Measurements from ENCODE around the gene ABLIM1. TPM values are rescaled to one million over a fixed set of nuclear protein-coding genes. Genes with fewer than 3 reads are reported as not detected.

ABLIM1 gene
- total and polyA plus RNA-seq, 2 of the 13 experiments (the other 11 are each of a cell fraction or from before 2014, with no cell fraction given) = 59.4 to 92.7 TPM

GRCh38 chr10:114539623-114540022 is 118.5 kb downstream of the ABLIM1 start (continued):
- TF ChIP-seq DRAP1 (CRISPR knock-in tag; IDR thresholded peaks at IDR 0.05) (no peak), ZKSCAN5 (CRISPR knock-in tag; IDR thresholded peaks at IDR 0.05) (no peak), NR2C2 (CRISPR knock-in tag; IDR thresholded peaks at IDR 0.05; ENCODE audit: borderline replicate concordance) (no peak), PREB (CRISPR knock-in tag; IDR thresholded peaks at IDR 0.05) (no peak), NR1H2 (CRISPR knock-in tag; IDR thresholded peaks at IDR 0.05; ENCODE audit: borderline replicate concordance, low read depth) (no peak), ZNF337 (CRISPR knock-in tag; IDR thresholded peaks at IDR 0.05; ENCODE audit: borderline replicate concordance, low read depth) (no peak), U2AF2 (IDR thresholded peaks at IDR 0.05; ENCODE audit: low read depth, low read length) (no peak), ZNF550 (CRISPR knock-in tag; IDR thresholded peaks at IDR 0.05; ENCODE audit: borderline replicate concordance) (no peak), ZFX (CRISPR knock-in tag; IDR thresholded peaks at IDR 0.05; ENCODE audit: low read depth) (no peak), ZNF224 (CRISPR knock-in tag; IDR thresholded peaks at IDR 0.05) (no peak)

GRCh38 chr10:114538181-114538906 is 119.7 kb downstream of the ABLIM1 start:
- BruUV-seq (replicated peaks) = no TSS peak
- CTCF ChIA-PET (ENCODE audit: low intra/inter-chr PET ratio, low total read pairs) = no interaction called here
- POLR2A ChIA-PET = no interaction called here
- TF ChIP-seq MEF2D (CRISPR knock-in tag; IDR thresholded peaks at IDR 0.05) (no peak), NCOA2 (CRISPR knock-in tag; IDR thresholded peaks at IDR 0.05) (no peak), ZBTB20 (CRISPR knock-in tag; IDR thresholded peaks at IDR 0.05; ENCODE audit: borderline replicate concordance, low read depth) (no peak), ATF5 (CRISPR knock-in tag; IDR thresholded peaks at IDR 0.05; ENCODE audit: low read depth) (no peak)
- no peaks in the 10 kb centered on the region for H4K20me1 ChIP-seq (ENCODE audit: insufficient read depth, low read length)
- H3K27me3 ChIP-seq (ENCODE audit: control insufficient read depth in 1 of 2, insufficient read depth in 2 of 2, low read length in 2 of 2) = no peaks in the 10 kb centered on the region
- no peaks in the 10 kb centered on the region for H3K79me2 ChIP-seq (ENCODE audit: insufficient read depth, low read length)
- no peaks in the 10 kb centered on the region for H3K36me3 ChIP-seq (replicated peaks in 1 of 2; ENCODE audit: control insufficient read depth in 1 of 2, insufficient read depth in 2 of 2, low read length in 2 of 2)
- H3K9me3 ChIP-seq (ENCODE audit: low read length) = no peaks in the 10 kb centered on the region
- no peak overlapping the region for H3K27ac ChIP-seq (ENCODE audit: extremely low read length, insufficient read depth, low read length)
- FAIRE-seq (no peak), ATAC-seq (no peak), DNase-seq (ENCODE audit: low spot score) (no peak)
- no peak overlapping the region for H3K4me3 ChIP-seq (replicated peaks in 1 of 3; ENCODE audit: insufficient read depth in 1 of 3, low read depth in 2 of 3, low read length in 3 of 3)
- intact Hi-C loops (cut with micrococcal nuclease; ENCODE audit: unreplicated experiment) = no loop called here
- WGBS (ENCODE audit: low lambda C conversion rate) = 60% methylated on average over 10 of the region's 13 CpGs
- H3K4me1 ChIP-seq (ENCODE audit: insufficient read depth, low read length) = 0 out of 2 replicates have a peak, but pooled peaks cover 9% of the 10 kb centered on the region
- in situ Hi-C loops (cut with HindIII; ENCODE audit: extremely low pct_ligation_motif_present, low pct_unique_long_range_greater_than_20kb) = no loop called here
- no peak overlapping the region for H2AFZ ChIP-seq (ENCODE audit: low read length)
- H3K9ac ChIP-seq (ENCODE audit: insufficient read depth, low read depth, low read length) = no peak overlapping the region
- H3K4me2 ChIP-seq (ENCODE audit: low read depth, low read length) = no peak overlapping the region

Data from HepG2 (cell line).